ENCODE measurements around the gene PTGES2. TPM values are rescaled to one million over a fixed set of nuclear protein-coding genes. Genes with fewer than 3 reads are reported as not detected.

PTGES2 gene
- total and polyA plus RNA-seq, 9 of the 15 experiments (the other 6 are each of a cell fraction or from before 2014, with no cell fraction given), result 2.4 to 196 (median 90.1) TPM

DNA sequence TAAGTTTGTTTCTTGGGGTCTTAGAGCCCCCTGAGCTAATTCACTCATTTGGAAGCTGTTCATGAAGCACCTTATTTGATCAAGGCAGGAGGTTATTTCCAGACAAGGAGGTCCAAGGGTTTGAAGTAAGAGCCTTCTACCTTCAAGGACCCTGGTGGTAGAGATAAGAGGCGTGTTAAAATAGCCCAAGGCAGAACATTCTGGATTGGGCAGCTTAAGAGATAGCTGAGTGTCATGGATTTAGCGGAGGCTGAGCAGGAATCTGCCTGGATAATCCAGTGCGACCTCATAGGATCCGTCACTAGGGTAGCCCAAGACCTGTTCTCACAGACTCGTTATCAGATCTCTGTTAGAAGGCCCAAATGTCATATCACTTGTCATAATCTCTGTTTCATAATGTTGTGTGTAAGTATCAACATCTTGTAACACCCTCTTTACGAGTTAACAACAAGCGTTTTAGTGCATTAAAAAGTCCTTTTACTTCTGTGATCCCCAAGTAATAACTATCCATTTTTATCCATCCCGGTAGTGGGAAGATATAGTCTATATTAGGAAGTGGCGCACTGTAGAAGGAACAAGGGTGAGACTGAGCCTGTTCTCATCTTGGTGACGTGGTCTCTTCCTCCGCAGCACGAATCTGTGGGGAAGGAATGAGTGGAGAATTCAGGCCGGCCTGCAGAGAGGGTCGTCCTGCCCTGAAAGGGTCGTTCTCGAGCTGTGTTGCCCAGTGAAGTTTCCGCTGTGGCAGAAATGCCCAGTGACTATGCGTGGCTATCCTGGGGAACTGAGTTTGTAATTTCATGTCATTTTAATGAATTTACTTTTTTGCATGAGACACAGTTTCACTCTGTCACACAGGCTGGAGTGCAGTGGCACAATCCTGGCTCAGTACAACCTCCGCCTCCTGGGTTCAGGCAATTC is 30.7 kb downstream of the PTGES2 start:
- no peaks in the 10 kb centered on the region for H3K9me3 ChIP-seq (replicated peaks; ENCODE audit: control insufficient read depth, insufficient read depth, low read depth, low read length)
- peaks cover 91% of the 10 kb centered on the region for H3K79me2 ChIP-seq (ENCODE audit: control insufficient read depth, insufficient read depth, low read length)
- ATAC-seq (no peak), FAIRE-seq (peak; percentile 29), DNase-seq (ENCODE audit: extremely low read depth in 1 of 4, low spot score in 3 of 4) (peak in 3 of 4 experiments; percentile 22 to 60 (median 40))
- POLR2A ChIA-PET, result interaction anchor here (1.1 to 2.5 kb wide), 4 partner anchors 11 to 157 kb away, joined by 3 to 13 read pairs (median 6); no protein-coding TSS in a partner anchor
- 0 out of 2 replicates have a peak, but pooled peaks cover 10% of the 10 kb centered on the region for H4K20me1 ChIP-seq (replicated peaks; ENCODE audit: control insufficient read depth, insufficient read depth, low read length)
- BruUV-seq (replicated peaks), result no TSS peak
- H3K4me1 ChIP-seq (replicated peaks in 1 of 2; ENCODE audit: control insufficient read depth in 2 of 2, insufficient read depth in 2 of 2, low read length in 2 of 2), result peaks cover 83 to 85% of the 10 kb centered on the region in 2 experiments
- H3K27me3 ChIP-seq (ENCODE audit: control insufficient read depth in 2 of 2, insufficient read depth in 2 of 2, low read length in 2 of 2), result no peaks in the 10 kb centered on the region
- peak overlapping the region; percentile 89 for H3K27ac ChIP-seq (ENCODE audit: extremely low read depth, low read depth, low read length)
- H3K4me2 ChIP-seq (ENCODE audit: insufficient read depth, low read length), result peak overlapping the region; percentile 87
- H3K9me1 ChIP-seq (ENCODE audit: control insufficient read depth, insufficient read depth, low read length), result no peaks in the 10 kb centered on the region
- CTCF ChIA-PET (ENCODE audit: low intra/inter-chr PET ratio), result no interaction called here
- in situ Hi-C loops (cut with MboI), result no loop called here
- no peak overlapping the region for H3K4me3 ChIP-seq
- intact Hi-C loops (cut with micrococcal nuclease), result no loop called here
- no peak overlapping the region for H2AFZ ChIP-seq (ENCODE audit: low read depth, low read length)
- peak overlapping the region; percentile 22 to 94; a peak in 2 of 4 replicates for H3K9ac ChIP-seq (ENCODE audit: insufficient read depth in 1 of 2, low read depth in 2 of 2, low read length in 2 of 2)
- WGBS (ENCODE audit: insufficient coverage, low coverage, missing lambda C conversion rate), result 39% methylated on average over 19 of the region's 19 CpGs
- peaks cover 76% of the 10 kb centered on the region; the same call in 2 of the 3 replicates for H3K36me3 ChIP-seq (ENCODE audit: control insufficient read depth, insufficient read depth, low read length)
- TF ChIP-seq BACH1 (tag; IDR thresholded peaks at IDR 0.05), result 0 out of 2 replicates have a peak, but pooled peaks have one; percentile 12
- no peak for TF ChIP-seq WHSC1 (IDR thresholded peaks at IDR 0.05; ENCODE audit: low read length)
- peak; percentile 53; the same call in 1 of the 2 replicates for TF ChIP-seq CC2D1A (IDR thresholded peaks at IDR 0.05)
- TF ChIP-seq, protein P1, sequence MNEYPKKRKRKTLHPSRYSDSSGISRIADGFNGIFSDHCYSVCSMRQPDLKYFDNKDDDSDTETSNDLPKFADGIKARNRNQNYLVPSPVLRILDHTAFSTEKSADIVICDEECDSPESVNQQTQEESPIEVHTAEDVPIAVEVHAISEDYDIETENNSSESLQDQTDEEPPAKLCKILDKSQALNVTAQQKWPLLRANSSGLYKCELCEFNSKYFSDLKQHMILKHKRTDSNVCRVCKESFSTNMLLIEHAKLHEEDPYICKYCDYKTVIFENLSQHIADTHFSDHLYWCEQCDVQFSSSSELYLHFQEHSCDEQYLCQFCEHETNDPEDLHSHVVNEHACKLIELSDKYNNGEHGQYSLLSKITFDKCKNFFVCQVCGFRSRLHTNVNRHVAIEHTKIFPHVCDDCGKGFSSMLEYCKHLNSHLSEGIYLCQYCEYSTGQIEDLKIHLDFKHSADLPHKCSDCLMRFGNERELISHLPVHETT (CRISPR knock-in tag; conservative IDR thresholded peaks at IDR 0.05 in 1 of 2, IDR thresholded peaks at IDR 0.05 in 1 of 2), result peak in 1 of 2 experiments; percentile 63; a peak in 2 of 4 replicates
- 0 out of 2 replicates have a peak, but pooled peaks have one; percentile 75 for TF ChIP-seq KAT7 (CRISPR knock-in tag; IDR thresholded peaks at IDR 0.05; ENCODE audit: borderline replicate concordance)
- no peak for TF ChIP-seq E2F1 (CRISPR knock-in tag; IDR thresholded peaks at IDR 0.05)
- TF ChIP-seq ZFX (CRISPR knock-in tag; IDR thresholded peaks at IDR 0.05), result peak; percentile 31
- TF ChIP-seq SMARCA4 (IDR thresholded peaks at IDR 0.05), result peak; percentile 15; the same call in 1 of the 2 replicates
- TF ChIP-seq CGGBP1 (CRISPR knock-in tag; IDR thresholded peaks at IDR 0.05), result no peak
- TF ChIP-seq FOSL1 (tag; conservative IDR thresholded peaks at IDR 0.05), result 0 out of 2 replicates have a peak, but pooled peaks have one; percentile 27
- no peak for TF ChIP-seq E2F4 (CRISPR knock-in tag; IDR thresholded peaks at IDR 0.05; ENCODE audit: low read depth)
- peak; percentile 37; the same call in 1 of the 2 replicates for TF ChIP-seq MTA1 (IDR thresholded peaks at IDR 0.05; ENCODE audit: borderline replicate concordance)
- TF ChIP-seq ZNF75A (CRISPR knock-in tag; IDR thresholded peaks at IDR 0.05), result no peak
- TF ChIP-seq GATA2 (CRISPR knock-in tag; IDR thresholded peaks at IDR 0.05), result peak; percentile 25; the same call in 1 of the 2 replicates
- 0 out of 2 replicates have a peak, but pooled peaks have one; percentile 35 for TF ChIP-seq ZBTB12 (CRISPR knock-in tag; IDR thresholded peaks at IDR 0.05)
